GM19372 (cell line): ENCODE data around the gene SLC27A2.
"Not testable (repeated sequence)": the region's sequence is repeated elsewhere in the genome, so short reads cannot be mapped to it uniquely, and the experiment has no call there.

Experiments used
- ATAC-seq: cut with Tn5 transposase; IDR thresholded peaks from one replicate; pipeline ENCODE4 v1.9.1; 2021; ENCODE audit warnings: mild to moderate bottlenecking, low read depth, moderate library complexity; ENCODE audit not compliant: unreplicated experiment

Gene SLC27A2

GRCh38 chr15:50162969-50163718 lies 18.9 kb upstream of the SLC27A2 start:
- ATAC-seq = no peak

- ATAC-seq = no peak
Observed at GRCh38 chr15:50163719-50164410, 18.1 kb upstream of the SLC27A2 start.

- ATAC-seq = no peak
Observed at GRCh38 chr15:50164458-50164857, 17.5 kb upstream of the SLC27A2 start.

- ATAC-seq = no peak
Observed at GRCh38 chr15:50166216-50166615, 15.8 kb upstream of the SLC27A2 start.

- ATAC-seq = no peak
Observed at GRCh38 chr15:50167110-50167509, 14.9 kb upstream of the SLC27A2 start.

GRCh38 chr15:50168379-50168778 lies 13.6 kb upstream of the SLC27A2 start:
- ATAC-seq = no peak

GRCh38 chr15:50168783-50169411 lies 13.1 kb upstream of the SLC27A2 start:
- ATAC-seq = no peak

- not testable (repeated sequence) for ATAC-seq
Observed at GRCh38 chr15:50172360-50172895, 9.6 kb upstream of the SLC27A2 start.

- no peak for ATAC-seq
Observed at GRCh38 chr15:50176869-50177268, 5.1 kb upstream of the SLC27A2 start.

GRCh38 chr15:50180091-50180490 lies 1.9 kb upstream of the SLC27A2 start:
- no peak for ATAC-seq

- ATAC-seq = no peak
Observed at GRCh38 chr15:50180582-50180981, 1.4 kb upstream of the SLC27A2 start.

GRCh38 chr15:50181201-50181968 lies 611 bp upstream of the SLC27A2 start:
- ATAC-seq = no peak

GRCh38 chr15:50182219-50183013 lies 420 bp downstream of the SLC27A2 start:
- no peak for ATAC-seq

GRCh38 chr15:50183112-50183794 lies 1.3 kb downstream of the SLC27A2 start:
- no peak for ATAC-seq

GRCh38 chr15:50184863-50185504 lies 3.0 kb downstream of the SLC27A2 start:
- ATAC-seq = no peak

- no peak for ATAC-seq
Observed at GRCh38 chr15:50186090-50186489, 4.1 kb downstream of the SLC27A2 start.

- no peak for ATAC-seq
Observed at GRCh38 chr15:50186752-50187151, 4.8 kb downstream of the SLC27A2 start.

- ATAC-seq = no peak
Observed at GRCh38 chr15:50187525-50187924, 5.5 kb downstream of the SLC27A2 start.

GRCh38 chr15:50187997-50188396 lies 6.0 kb downstream of the SLC27A2 start:
- no peak for ATAC-seq
